Lower leg skin (tissue), 3 donors: Measurements from ENCODE around the gene DLG5.

Experiments
- POLR2A ChIP-seq, 2 donors: fragments of 450-650 bp; IDR thresholded peaks; one replicate each; pipeline ENCODE4 v1.6.1; 2016 to 2017; ENCODE audit warnings: antibody characterized with exemption in 2 of 2, mild to moderate bottlenecking in 1 of 2, moderate library complexity in 1 of 2
- TF ChIP-seq, protein P1 (sequence below), 3 donors: fragments of 450-650 bp; IDR thresholded peaks; one replicate each; pipeline ENCODE4 v1.5.1; 2016; ENCODE audit warnings: antibody characterized with exemption in 3 of 3, mild to moderate bottlenecking in 3 of 3, moderate library complexity in 2 of 3

DNA sequence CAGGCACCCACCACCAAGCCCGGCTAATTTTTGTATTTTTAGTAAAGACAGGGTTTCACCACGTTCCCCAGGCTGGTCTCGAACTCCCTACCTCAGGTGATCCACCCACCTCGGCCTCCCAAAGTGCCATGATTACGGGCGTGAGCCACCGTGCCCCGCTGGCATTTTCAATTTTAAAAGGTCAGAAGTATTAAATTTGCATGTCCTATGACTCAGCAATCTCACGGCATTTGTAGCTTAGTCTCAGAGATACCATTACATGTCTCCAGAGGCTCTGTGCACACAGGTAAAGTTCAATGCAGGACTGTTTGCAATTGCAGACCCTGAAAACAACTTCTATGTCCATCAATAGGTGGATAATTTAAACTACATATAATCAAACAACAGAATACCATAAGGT lies 99.2 kb downstream of the DLG5 start:
- TF ChIP-seq, protein P1, sequence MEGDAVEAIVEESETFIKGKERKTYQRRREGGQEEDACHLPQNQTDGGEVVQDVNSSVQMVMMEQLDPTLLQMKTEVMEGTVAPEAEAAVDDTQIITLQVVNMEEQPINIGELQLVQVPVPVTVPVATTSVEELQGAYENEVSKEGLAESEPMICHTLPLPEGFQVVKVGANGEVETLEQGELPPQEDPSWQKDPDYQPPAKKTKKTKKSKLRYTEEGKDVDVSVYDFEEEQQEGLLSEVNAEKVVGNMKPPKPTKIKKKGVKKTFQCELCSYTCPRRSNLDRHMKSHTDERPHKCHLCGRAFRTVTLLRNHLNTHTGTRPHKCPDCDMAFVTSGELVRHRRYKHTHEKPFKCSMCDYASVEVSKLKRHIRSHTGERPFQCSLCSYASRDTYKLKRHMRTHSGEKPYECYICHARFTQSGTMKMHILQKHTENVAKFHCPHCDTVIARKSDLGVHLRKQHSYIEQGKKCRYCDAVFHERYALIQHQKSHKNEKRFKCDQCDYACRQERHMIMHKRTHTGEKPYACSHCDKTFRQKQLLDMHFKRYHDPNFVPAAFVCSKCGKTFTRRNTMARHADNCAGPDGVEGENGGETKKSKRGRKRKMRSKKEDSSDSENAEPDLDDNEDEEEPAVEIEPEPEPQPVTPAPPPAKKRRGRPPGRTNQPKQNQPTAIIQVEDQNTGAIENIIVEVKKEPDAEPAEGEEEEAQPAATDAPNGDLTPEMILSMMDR (IDR thresholded peaks at IDR 0.05) = no peak
- TF ChIP-seq POLR2A (IDR thresholded peaks at IDR 0.05) = no peak
